HG03066 (cell line): ENCODE data around the gene BARX1.
"Not testable (repeated sequence)": the region's sequence is repeated elsewhere in the genome, so short reads cannot be mapped to it uniquely, and the experiment has no call there.

Experiments used
- ATAC-seq: cut with Tn5 transposase; IDR thresholded peaks from one replicate; pipeline ENCODE4 v1.9.1; 2021; ENCODE audit warnings: low read depth; ENCODE audit not compliant: unreplicated experiment

Gene BARX1, protein sequence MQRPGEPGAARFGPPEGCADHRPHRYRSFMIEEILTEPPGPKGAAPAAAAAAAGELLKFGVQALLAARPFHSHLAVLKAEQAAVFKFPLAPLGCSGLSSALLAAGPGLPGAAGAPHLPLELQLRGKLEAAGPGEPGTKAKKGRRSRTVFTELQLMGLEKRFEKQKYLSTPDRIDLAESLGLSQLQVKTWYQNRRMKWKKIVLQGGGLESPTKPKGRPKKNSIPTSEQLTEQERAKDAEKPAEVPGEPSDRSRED

DNA sequence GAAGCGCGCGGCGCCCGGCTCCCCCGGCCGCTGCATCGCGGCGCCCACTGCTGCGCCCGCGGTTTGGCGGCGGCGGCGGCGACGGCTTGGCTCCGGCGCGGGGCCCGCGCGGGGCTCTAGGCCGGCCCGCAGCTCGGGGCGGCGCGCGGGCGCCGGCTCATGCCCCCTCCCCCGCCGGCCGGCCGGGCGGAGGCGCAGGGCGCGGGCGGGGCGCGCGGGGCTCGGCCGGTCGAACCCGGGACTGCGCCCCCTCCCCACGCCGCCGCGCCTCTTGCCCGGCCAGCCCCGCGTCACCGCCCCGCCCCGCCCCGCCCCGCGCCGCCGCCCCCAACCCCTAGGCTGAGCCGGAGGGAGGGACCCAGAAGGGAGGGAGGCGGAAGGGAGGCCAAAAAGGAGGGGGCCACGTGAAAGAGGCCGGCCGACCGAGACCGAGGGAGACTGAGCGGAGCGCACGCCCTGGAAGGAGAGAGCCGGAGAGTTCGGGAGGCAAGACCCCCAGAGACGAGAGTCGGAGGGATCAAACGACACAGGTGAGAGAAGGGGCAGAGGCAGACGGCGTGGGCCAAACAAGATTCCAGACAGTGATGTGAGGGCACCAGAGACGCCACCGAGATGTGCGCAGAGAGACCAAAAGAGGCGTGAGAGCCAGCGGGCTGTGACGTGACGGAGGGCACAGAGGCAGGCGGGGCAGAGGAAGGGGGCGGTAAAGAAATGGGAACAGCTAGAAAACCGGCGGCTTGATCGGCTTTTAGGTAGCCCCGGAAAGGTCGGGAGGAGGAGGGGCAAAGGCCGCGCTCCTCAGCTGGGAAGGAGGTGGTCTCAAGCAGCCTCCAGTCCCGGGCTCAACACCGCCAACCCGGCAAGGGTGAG lies at the start of gene BARX1:
TSS of gene BARX1 (minus strand) at position 245 of the 870 bp plus-strand sequence. CDS start at position 36, 209 bp downstream.
- no peak for ATAC-seq

DNA sequence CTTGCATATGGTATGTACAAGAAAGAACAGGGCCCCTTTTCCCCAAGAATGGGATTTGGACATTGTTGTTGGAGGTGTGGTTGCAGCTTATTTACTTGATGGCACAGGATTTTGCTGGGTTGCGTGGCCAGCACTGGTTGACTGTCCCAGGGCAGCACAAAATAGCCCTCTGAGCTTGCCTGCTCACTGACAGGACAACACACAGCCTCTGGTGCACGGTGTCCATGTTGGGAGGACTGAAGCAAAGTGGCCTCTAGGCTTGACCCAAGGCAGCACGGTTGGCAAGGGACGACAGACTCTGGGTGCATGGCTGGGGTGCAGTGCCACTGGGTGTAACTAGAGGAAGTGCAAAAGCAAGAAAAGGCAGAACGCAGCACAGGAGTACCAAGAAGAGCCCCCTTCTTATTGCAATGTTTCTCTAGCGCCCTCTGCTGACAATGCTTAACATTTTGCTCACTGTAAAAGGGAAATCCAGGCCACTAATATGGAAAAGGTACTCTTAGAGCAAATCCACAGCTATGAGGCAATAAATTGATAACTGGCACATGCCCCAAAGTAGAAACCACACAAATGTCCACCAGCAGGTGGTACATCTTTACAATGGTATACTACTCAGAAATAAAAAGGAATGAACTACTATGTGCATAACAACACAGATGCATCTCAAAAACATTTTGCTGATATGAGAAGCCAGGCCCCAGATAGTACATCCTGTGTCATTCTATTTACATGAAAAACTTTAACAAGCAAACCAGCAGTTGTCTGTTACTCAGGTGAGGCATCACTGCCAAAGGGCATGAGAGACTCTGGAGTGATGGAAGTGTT lies 47.4 kb upstream of the BARX1 start:
- no peak for ATAC-seq

DNA sequence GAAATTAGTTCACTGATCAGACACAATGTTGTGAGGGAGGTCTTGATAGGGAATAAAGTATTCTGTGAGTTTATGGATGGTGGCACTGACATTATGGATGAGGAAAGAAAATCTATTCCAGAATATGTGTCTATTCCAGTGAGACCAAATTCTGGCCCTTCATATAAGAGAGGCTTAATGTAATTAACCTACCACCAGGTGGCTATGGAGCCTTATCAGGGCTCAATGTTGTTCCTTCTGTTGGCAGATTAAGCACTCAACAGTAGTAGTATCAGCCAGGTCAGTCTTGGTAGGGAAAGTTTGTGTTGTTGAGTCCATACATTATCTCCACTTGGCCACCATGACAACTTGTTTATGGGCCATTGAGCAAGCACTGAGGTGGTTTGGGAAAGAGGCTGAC lies 41.7 kb upstream of the BARX1 start:
- no peak for ATAC-seq

DNA sequence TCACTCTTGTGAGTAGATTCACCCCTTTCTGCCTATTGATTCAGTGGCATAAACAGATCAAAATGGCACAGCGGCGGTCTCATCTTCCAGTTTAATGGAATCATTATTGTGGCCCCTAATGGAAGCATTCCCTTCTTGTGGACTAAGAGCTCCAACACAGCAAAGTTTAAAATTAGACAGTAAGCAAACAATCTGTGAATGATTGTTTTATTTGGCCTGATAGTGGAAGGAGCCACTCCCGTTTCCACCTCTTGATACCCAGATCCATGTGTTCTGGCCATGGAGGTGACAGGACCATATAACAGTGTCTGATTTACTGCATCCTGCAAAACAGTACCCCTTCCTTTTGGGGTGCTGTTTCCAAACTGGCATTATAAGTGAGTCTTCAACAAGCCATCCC lies 41.2 kb upstream of the BARX1 start:
- ATAC-seq: no peak

DNA sequence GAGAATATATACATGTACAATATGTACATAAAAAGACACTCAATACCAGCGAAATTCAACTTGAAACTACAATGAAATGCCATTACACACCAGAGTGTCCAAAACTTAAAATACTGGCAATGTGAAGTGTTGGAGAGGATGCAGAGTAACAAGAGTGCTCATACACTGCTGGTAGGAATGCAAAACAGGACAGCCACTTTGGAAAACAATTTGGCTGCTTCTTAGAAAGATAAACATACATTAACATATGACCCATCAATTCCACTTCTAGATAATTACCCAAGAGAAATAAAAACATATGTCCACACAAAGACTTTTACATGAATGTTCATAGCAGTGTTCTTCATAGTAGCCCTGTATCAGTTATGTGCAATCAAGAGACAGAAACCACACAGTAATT lies 39.4 kb upstream of the BARX1 start:
- no peak for ATAC-seq

DNA sequence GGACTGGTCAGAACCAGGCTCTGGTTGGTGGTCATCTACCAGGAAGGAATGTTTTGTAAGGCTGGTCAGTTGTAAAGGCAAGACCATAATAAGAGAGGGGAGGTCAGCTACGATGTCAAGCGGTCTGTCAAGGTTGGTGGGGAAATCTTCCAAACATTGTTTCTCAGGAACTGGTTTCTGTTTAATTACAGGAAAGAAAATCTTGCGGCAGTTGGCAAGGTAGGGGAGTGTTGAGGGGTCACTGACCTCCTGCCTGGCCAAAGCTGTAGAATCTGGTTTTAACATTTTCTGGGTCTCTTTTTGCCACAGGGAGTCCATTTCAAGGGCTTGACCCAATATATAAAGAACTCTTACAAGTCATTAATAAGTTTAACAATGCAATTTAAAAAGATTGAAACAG lies 39.0 kb upstream of the BARX1 start:
- no peak for ATAC-seq

DNA sequence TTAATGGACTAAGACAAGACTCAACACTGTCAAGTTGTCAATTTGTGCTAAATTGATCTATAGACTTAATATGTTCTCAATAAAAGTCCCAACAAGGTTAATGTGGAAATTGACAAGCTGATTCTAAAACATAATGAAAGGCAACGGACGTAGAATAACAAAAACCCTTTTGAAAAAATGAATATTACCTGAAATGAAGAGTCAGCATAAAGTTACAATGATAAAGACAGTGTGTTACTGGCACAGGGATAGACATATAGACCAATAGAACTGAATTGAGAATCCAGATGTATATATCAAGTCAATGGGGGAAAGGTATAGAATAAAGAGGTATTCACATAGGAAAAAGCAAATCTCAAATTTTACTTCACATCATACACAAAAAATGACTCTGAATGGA lies 37.7 kb upstream of the BARX1 start:
- ATAC-seq: no peak

DNA sequence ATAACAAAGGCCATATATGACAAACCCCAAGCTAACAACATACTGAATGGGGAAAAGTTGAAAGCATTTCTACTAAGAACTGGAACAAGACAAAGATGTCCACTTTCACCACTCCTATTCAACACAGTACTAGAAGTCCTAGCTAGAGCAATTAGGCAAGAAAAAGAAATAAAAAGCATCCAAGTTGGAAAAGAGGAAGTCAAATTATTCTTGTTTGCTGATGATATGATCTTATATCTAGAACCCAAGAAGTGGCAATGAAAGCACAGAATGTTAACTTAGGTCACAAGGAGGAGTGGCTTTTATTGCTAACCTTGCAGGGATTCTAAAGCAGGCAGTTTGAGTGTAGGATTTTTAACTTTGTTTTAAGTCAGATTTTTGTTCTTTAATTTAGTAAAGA lies 35.3 kb upstream of the BARX1 start:
- ATAC-seq: no peak

DNA sequence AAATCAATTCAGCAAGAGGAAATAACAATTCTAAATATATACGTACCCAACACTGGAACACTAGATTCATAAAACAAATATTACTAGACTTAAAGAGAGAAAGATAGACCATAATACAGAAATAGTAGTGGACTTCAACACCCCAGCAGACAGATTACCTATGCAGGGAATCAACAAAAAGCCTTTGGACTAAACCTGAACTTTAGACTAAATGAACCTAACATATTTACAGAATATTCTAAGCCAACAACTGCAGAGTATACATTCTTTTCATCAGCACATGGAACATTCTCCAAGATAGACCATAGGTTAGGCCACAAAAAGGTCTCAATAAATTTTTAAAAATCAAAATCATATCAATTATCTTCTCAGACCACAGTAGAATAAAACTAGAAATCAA lies 32.9 kb upstream of the BARX1 start:
- no peak for ATAC-seq

DNA sequence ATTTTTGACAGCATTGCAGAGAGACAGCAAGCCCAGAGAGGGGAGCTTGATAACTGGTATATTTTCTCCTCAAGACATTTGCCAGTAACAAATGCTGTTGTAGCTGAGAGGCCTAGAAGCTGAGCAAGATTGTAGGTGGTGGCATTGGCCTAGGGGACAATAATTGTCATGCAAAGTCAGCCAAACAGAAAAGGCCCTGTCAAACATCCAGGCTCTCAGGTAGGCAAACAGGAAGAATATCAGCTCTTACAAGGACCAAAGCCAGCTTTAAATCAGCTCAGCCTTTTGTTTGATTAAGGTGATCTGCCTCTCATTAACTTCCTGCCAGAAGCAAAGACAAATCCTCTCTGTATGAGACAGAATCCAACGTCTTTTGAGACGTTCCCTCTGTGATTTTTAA lies 29.7 kb upstream of the BARX1 start:
- ATAC-seq: no peak

DNA sequence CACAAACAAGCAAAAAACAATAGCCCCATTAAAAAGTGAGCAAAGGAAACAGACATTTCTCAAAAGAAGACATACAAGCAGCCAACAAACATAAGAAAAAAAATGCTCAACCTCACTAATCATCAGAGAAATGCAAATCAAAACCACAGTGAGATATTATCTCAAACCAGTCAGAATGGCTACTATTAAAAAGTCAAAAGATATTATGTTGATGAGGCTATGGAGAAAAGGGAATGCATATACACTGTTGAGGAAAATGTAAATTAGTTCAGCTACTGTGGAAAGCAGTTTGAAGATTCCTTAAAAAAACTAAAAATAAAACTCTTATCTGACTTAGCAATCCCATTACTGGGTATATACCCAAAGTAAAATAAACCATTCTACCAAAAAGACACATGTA lies 28.7 kb upstream of the BARX1 start:
- ATAC-seq: no peak

DNA sequence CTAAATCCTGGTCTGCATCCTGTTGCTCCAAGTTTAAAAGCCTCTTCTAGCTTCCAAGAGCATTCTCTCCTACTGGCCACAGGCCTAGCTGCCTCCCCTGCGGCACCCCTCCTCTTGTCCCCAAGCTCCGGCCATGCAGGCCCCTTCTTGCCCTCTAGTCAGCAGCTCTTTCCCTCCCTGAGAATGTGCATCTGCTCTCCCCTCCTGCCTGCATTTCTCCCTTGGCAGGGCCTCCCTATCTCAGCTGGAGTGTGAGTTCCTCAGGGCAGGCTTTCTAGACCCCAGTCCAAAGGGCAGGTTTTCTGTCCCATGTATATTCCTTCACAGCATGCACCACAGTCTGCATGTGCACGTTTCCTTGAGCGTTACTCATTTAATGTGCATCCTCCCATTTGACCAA lies 24.6 kb upstream of the BARX1 start:
- ATAC-seq: no peak

DNA sequence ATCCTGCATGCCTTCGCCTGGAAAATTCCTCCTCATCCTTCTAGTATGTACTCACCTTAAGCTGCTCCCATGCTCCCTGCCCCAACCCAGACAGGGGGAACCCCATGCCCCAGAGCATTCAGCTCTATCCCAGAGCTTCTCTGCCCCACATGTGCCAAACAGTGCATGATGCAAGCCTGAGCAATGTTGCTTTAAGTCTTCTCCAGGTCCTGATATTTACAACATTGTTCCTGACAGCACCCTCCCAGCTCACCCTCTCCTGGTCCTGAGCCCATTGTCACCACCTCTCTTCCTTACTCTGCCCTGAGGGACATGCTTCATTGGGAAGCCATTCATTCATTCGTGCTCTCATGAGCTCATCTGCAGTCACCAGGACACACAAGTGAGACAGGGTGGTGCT lies 23.4 kb upstream of the BARX1 start:
- ATAC-seq: no peak

DNA sequence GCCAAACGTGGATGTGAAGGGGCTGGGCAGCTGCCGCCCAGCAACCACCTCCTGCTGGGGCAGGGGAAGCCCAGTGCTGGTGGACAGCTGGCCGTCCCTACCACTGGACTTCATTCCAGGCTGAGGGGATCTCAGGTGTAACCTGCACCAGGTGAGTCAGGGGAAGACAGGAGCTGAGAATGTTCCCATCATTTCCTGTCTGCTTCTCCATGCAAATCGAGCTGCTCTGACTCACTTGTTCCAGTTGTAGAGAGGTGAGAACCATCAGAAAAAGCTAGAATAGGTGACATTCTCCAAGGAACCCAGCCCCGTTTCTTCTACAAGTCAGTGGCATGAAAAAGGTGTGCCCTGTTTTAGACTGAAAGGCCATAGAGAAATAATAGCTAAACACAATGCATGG lies 21.8 kb upstream of the BARX1 start:
- ATAC-seq: no peak

DNA sequence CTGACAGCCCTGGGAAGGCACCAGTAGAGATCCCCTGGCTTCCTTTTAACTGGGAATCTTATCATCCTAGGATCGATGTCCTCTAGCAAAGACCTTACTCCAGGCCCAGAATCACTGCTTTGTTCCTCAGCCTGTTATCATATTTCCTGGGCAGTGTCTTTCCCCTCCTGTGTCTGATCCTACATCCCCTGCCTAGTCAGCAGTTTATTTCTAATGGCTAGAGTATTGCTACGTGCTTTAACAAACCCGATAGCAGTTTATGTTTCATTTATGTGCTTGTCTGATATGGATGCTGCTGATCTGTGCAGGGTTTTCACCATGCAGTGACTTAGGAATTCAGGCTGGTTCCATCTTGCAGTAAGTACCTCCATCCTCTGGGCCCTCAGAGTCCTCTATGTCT lies 20.9 kb upstream of the BARX1 start:
- ATAC-seq: no peak

DNA sequence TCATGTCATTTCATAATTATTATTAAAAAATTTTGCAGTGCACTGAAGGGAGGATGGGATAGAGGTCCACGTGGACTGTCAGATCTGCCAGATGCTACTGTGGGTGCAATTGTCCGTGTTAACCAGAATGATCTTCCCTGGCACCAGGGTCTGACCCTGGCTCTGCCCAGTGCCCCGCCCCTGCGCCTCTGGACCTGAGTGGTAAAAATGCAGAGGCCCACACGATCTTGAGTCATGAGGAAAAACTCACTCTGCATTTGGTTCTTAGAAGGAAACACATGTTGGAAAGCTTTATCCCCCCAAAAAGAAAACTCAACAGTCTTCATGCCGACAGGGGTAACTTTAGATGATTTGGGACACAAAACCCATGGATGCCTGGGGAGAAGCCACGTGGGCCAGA lies 20.1 kb upstream of the BARX1 start:
- no peak for ATAC-seq

DNA sequence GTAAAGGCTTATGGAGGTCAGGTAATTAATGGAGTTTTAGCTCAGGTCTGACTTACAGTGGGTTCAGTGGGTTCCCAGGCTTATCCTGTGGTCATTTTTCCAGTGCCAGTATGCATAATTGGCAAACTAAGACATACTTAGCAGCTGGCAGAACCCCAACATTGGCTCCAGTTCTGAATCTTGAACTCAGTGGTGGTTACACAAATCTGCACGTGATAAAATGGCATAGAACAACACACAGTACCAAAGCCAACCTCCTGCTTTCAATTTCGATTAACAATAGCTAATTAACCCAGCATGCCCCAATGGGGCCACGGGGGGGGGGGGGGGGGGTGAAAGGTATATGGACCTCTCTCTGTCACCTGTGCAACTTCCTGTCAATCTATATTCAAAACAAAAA lies 19.0 kb upstream of the BARX1 start:
- no peak for ATAC-seq

DNA sequence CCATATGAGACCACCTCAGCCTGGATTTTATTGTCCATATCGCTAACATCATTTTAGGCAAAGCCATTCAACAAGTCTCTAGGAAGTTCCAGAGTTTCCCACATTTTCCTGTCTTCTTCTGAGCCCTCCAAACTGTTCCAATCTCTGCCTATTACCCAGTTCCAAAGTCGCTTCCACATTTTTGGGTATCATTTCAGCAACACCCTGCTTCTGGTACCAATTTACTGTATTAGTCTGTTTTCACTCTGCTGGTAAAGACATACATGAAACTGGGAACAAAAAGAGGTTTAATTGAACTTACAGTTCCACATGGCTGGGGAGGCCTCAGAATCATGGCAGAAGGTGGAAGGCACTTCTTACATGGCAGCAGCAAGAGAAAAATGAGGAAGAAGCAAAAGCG lies 17.5 kb upstream of the BARX1 start:
- not testable (repeated sequence) for ATAC-seq

DNA sequence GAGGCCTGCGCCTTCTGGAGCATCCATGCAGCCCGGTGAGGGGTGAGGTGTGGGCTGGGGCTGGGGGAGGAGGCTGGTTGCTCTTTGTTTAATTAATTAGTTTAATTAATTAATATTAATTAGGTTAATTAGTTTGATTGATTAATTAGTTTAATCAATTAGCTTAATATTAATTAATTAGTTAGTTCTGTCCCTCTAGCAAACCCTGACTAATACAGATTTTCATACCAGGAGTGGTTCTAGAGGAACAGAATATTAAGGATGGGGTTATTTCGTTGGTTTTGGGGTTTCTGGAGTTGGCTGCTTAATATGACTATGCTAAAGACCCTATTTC lies 14.1 kb upstream of the BARX1 start:
- no peak for ATAC-seq

DNA sequence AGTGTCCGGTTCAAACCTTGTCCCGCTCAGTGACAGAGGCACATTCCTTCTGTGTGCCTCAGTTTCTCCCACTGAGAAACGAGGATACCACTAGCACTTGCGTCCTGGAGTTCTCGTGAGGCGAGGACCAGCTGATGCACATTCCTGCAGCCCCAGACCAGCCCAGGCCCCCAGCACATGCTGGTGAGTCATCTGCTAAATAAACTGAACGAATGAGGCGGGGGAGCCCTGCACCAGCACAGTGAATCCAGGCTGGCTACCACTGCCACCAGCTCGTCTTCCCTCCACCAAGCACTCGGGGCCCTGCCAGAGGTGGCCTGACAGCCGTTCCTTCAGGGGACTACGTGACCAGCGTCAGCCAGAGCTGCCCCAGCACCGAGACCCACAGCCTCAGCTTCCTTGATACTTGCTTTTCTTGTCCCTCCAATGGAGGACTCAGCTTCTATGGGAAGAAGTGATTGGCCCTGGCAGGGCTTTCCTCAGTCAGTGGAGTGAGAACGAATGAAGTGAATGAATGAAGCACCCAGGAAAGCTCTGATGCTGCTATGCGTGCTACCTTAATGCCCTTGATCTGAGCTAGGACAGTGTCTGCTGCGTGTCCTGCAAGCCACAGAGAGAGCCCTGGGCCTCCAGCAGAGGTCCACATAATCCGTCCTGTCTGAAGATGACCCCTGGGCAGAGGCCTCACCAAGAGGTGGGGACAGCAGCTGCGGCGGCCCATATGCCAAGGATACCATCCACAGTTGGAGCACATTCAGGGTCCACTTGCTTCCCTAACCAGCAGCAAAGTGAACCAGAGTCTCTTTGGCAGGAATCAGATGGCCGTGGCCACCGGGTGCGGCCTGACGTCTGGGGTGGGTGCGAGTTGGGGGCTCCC lies 13.5 kb upstream of the BARX1 start:
- ATAC-seq: no peak
